Measurements from ENCODE around the gene TTLL11. TPM values are rescaled to one million over a fixed set of nuclear protein-coding genes. Genes with fewer than 3 reads are reported as not detected.

Gene TTLL11
- total and polyA plus RNA-seq, 4 donors: 1.4 to 4.5 (median 3.6) TPM

- H3K9me3 ChIP-seq (ENCODE audit: control insufficient read depth in 4 of 4, low read length in 3 of 4): peaks cover 0 to 2% (median 0%) of the 10 kb centered on the region in 4 donors
- WGBS: 62% methylated on average over 5 of the region's 5 CpGs
- TF ChIP-seq FOXA1 (IDR thresholded peaks at IDR 0.05): peak; percentile 8
- no peak for TF ChIP-seq MAX (IDR thresholded peaks at IDR 0.05)
Measured at GRCh38 chr9:122080986-122081385, 12.1 kb downstream of the TTLL11 start.

DNA sequence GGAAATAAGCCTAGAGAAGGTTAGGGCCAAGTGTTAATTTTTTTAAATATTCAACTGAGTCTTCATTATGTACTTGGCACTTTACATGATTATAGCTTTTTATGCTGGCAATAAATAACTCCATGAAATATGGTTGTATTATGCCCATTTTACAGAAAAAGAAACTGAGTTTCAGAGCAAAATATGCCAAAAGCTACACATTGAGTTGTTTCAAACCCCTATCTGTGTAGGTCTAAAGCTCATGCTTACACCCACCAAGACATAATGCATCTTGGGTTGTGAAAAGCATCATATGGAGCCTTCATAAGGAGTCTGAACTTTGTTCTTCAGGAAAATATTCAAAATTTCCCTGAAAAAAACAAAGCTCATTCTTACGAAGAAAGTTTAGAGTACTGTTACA lies 14.6 kb downstream of the TTLL11 start:
- TF ChIP-seq RAD21 (IDR thresholded peaks at IDR 0.05) (no peak), TAF1 (conservative IDR thresholded peaks at IDR 0.05) (no peak), GABPA (IDR thresholded peaks at IDR 0.05 in 1 of 2, conservative IDR thresholded peaks at IDR 0.05 in 1 of 2) (no peak), HNF4A (conservative IDR thresholded peaks at IDR 0.05) (no peak), RXRA (IDR thresholded peaks at IDR 0.05) (no peak), ZBTB33 (IDR thresholded peaks at IDR 0.05) (no peak), JUND (IDR thresholded peaks at IDR 0.05) (no peak), SP1 (IDR thresholded peaks at IDR 0.05) (no peak), MAX (IDR thresholded peaks at IDR 0.05) (no peak), HNF4G (IDR thresholded peaks at IDR 0.05) (no peak), YY1 (IDR thresholded peaks at IDR 0.05) (no peak)
- TF ChIP-seq, protein P1, sequence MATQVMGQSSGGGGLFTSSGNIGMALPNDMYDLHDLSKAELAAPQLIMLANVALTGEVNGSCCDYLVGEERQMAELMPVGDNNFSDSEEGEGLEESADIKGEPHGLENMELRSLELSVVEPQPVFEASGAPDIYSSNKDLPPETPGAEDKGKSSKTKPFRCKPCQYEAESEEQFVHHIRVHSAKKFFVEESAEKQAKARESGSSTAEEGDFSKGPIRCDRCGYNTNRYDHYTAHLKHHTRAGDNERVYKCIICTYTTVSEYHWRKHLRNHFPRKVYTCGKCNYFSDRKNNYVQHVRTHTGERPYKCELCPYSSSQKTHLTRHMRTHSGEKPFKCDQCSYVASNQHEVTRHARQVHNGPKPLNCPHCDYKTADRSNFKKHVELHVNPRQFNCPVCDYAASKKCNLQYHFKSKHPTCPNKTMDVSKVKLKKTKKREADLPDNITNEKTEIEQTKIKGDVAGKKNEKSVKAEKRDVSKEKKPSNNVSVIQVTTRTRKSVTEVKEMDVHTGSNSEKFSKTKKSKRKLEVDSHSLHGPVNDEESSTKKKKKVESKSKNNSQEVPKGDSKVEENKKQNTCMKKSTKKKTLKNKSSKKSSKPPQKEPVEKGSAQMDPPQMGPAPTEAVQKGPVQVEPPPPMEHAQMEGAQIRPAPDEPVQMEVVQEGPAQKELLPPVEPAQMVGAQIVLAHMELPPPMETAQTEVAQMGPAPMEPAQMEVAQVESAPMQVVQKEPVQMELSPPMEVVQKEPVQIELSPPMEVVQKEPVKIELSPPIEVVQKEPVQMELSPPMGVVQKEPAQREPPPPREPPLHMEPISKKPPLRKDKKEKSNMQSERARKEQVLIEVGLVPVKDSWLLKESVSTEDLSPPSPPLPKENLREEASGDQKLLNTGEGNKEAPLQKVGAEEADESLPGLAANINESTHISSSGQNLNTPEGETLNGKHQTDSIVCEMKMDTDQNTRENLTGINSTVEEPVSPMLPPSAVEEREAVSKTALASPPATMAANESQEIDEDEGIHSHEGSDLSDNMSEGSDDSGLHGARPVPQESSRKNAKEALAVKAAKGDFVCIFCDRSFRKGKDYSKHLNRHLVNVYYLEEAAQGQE (IDR thresholded peaks at IDR 0.05): no peak
- WGBS: 98% methylated on average over 1 of the region's 1 CpG
- Histone ChIP-seq H3K9ac (ENCODE audit: low read depth in 1 of 2, low read length in 2 of 2) (no peak overlapping the region), H3K27me3 (ENCODE audit: control insufficient read depth in 4 of 4, insufficient read depth in 4 of 4, low read length in 3 of 4) (no peaks in the 10 kb centered on the region), H3K4me1 (ENCODE audit: control insufficient read depth in 4 of 4, insufficient read depth in 4 of 4, low read length in 3 of 4) (peaks cover 0 to 5% (median 2%) of the 10 kb centered on the region in 4 donors), H3K4me3 (ENCODE audit: low read depth in 1 of 3, low read length in 3 of 3) (no peak overlapping the region), H3K9me3 (ENCODE audit: control insufficient read depth in 4 of 4, low read length in 3 of 4) (peaks cover 0 to 2% (median 0%) of the 10 kb centered on the region in 4 donors), H3K27ac (ENCODE audit: low read depth in 1 of 2, low read length in 2 of 2) (no peak overlapping the region), H3K36me3 (ENCODE audit: control insufficient read depth in 4 of 4, insufficient read depth in 3 of 4, low read depth in 1 of 4, low read length in 3 of 4) (no peaks in the 10 kb centered on the region)
- DNase-seq (ENCODE audit: low spot score): no peak

More at GRCh38 chr9:122080986-122081385, 12.1 kb downstream of the TTLL11 start:
- Histone ChIP-seq H3K27me3 (ENCODE audit: control insufficient read depth in 4 of 4, insufficient read depth in 4 of 4, low read length in 3 of 4) (no peaks in the 10 kb centered on the region), H3K4me1 (ENCODE audit: control insufficient read depth in 4 of 4, insufficient read depth in 4 of 4, low read length in 3 of 4) (peaks cover 0 to 5% (median 2%) of the 10 kb centered on the region in 4 donors), H3K9ac (ENCODE audit: low read depth in 1 of 2, low read length in 2 of 2) (no peak overlapping the region), H3K4me3 (ENCODE audit: low read depth in 1 of 3, low read length in 3 of 3) (no peak overlapping the region), H3K36me3 (ENCODE audit: control insufficient read depth in 4 of 4, insufficient read depth in 3 of 4, low read depth in 1 of 4, low read length in 3 of 4) (no peaks in the 10 kb centered on the region), H3K27ac (ENCODE audit: low read depth in 1 of 2, low read length in 2 of 2) (no peak overlapping the region)
- no peak for DNase-seq (ENCODE audit: low spot score)
